B cell (primary cell): Measurements from ENCODE around the gene KNL1.

Experiments used
- EZH2 ChIP-seq: IDR thresholded peaks from 2 replicates; pipeline ENCODE4 v1.6.1; 2012; ENCODE audit warnings: borderline replicate concordance, low read depth, mild to moderate bottlenecking, moderate library complexity, low read length; ENCODE audit not compliant: insufficient read depth, poor library complexity, severe bottlenecking
- TF ChIP-seq, protein P1 (sequence below): fragments of 200-600 bp; IDR thresholded peaks from one replicate; pipeline ENCODE4 v1.8.0; 2022; ENCODE audit warnings: antibody characterized with exemption, mild to moderate bottlenecking

DNA sequence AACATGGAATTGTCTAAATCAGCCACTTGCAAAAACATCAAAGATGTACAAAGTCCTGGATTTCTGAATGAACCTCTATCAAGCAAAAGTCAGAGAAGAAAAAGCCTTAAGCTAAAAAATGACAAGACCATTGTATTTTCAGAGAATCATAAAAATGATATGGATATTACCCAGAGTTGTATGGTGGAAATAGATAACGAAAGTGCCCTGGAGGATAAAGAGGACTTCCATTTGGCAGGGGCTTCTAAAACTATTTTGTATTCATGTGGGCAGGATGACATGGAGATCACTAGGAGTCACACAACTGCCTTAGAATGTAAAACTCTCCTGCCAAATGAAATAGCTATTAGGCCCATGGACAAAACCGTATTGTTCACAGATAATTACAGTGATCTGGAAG is 29.3 kb downstream of the KNL1 start:
- TF ChIP-seq, protein P1, sequence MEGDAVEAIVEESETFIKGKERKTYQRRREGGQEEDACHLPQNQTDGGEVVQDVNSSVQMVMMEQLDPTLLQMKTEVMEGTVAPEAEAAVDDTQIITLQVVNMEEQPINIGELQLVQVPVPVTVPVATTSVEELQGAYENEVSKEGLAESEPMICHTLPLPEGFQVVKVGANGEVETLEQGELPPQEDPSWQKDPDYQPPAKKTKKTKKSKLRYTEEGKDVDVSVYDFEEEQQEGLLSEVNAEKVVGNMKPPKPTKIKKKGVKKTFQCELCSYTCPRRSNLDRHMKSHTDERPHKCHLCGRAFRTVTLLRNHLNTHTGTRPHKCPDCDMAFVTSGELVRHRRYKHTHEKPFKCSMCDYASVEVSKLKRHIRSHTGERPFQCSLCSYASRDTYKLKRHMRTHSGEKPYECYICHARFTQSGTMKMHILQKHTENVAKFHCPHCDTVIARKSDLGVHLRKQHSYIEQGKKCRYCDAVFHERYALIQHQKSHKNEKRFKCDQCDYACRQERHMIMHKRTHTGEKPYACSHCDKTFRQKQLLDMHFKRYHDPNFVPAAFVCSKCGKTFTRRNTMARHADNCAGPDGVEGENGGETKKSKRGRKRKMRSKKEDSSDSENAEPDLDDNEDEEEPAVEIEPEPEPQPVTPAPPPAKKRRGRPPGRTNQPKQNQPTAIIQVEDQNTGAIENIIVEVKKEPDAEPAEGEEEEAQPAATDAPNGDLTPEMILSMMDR, result no peak
- TF ChIP-seq EZH2, result no peak
